HCT116 (cell line): ENCODE data around the gene CTCF. TPM values are rescaled to one million over a fixed set of nuclear protein-coding genes. Genes with fewer than 3 reads are reported as not detected.

ENCODE experiments used
- ATAC-seq: fragments of 200-7000 bp; cut with Tn5 transposase; 2 replicates; pipeline ENCODE4 v1.9.1; 2020; ENCODE audit warnings: mild to moderate bottlenecking, moderate library complexity
- BruUV-seq: library from RNA; stranded (reverse); fragments of 400-500 nt; replicated peaks from 2 replicates; lab custom pipeline; 2021; lab: Mats Ljungman, UMichigan
- CTCF ChIA-PET: fragments of 300-600 bp; sonication (Branson Sonifier 250); formaldehyde crosslinking; loops from one replicate; lab custom pipeline; 2021; ENCODE audit warnings: antibody characterized with exemption; lab: Charles Lee
- POLR2A ChIA-PET: fragments of 300-600, 350-600 bp; sonication (Branson Sonifier 250); formaldehyde crosslinking; loops from one replicate; lab custom pipeline; 2021; ENCODE audit warnings: antibody characterized with exemption; lab: Charles Lee
- RAD21 ChIA-PET, 2 experiments: fragments of 300-600 bp; sonication (Branson Sonifier 250); formaldehyde crosslinking; loops; one replicate each; lab custom pipeline; 2023; ENCODE audit warnings: low total read pairs in 2 of 2; ENCODE audit not compliant: uncharacterized antibody in 2 of 2, unreplicated experiment in 2 of 2, low non-redundant PET in 1 of 2; lab: Charles Lee
- DNase-seq: peaks from one replicate; pipeline ENCODE4 v3.0.0-alpha.2; 2010; ENCODE audit warnings: low read depth, low spot score
- H2AFZ ChIP-seq: fragments of 200-600 bp; shearing (Covaris generic), sonication (generic); 2 replicates; pipeline ENCODE4 v1.6.1; 2017; ENCODE audit warnings: low read depth, mixed run types, mixed read lengths, antibody characterized with exemption, low read length; ENCODE audit not compliant: poor library complexity, severe bottlenecking
- H3K27ac ChIP-seq: 2 replicates; pipeline ENCODE4 v1.5.1; 2012; ENCODE audit warnings: low read depth, low read length
- H3K27me3 ChIP-seq: fragments of 200-600 bp; sonication (generic); 2 replicates; pipeline ENCODE4 v1.6.1; 2016; ENCODE audit warnings: mixed run types, low read length, mixed read lengths; ENCODE audit not compliant: insufficient read depth
- H3K36me3 ChIP-seq, 2 experiments: fragments of 200-500 bp in 1 of 2; fragments of 200-600 bp in 1 of 2; sonication (Bioruptor generic) in 1 of 2; sonication (generic) in 1 of 2; 2 replicates each; pipeline versions ENCODE4 v1.5.1 to v1.6.1; 2014 to 2016; ENCODE audit warnings: low read length in 2 of 2, inconsistent platforms in 1 of 2, mixed read lengths in 1 of 2, mixed run types in 1 of 2; ENCODE audit not compliant: insufficient read depth in 2 of 2, control insufficient read depth in 1 of 2
- H3K4me1 ChIP-seq, 2 experiments: fragments of 200-600 bp in 1 of 2; sonication (generic) in 1 of 2; 2 replicates each; pipeline versions ENCODE4 v1.5.1 to v1.6.1; 2012 to 2017; ENCODE audit warnings: low read length in 2 of 2, inconsistent platforms in 1 of 2, mild to moderate bottlenecking in 1 of 2, mixed read lengths in 1 of 2, mixed run types in 1 of 2, moderate library complexity in 1 of 2; ENCODE audit not compliant: insufficient read depth in 2 of 2, control insufficient read depth in 1 of 2
- H3K4me2 ChIP-seq: fragments of 200-600 bp; sonication (generic); 2 replicates; pipeline ENCODE4 v1.6.1; 2017; ENCODE audit warnings: mixed run types, low read length, mixed read lengths
- H3K4me3 ChIP-seq, 2 experiments: fragments of 200-600 bp in 1 of 2; sonication (generic) in 1 of 2; replicated peaks in 1 of 2; 2 replicates each; pipeline ENCODE4 v1.5.1; 2011 to 2016; ENCODE audit warnings: low read length in 2 of 2, control low read depth in 1 of 2, low read depth in 1 of 2, mild to moderate bottlenecking in 1 of 2, mixed read lengths in 1 of 2, mixed run types in 1 of 2
- H3K79me2 ChIP-seq: fragments of 200-600 bp; sonication (generic); 2 replicates; pipeline ENCODE4 v1.6.1; 2017; ENCODE audit warnings: mild to moderate bottlenecking, mixed run types, low read length, moderate library complexity, mixed read lengths; ENCODE audit not compliant: insufficient read depth
- H3K9ac ChIP-seq: fragments of 200-600 bp; sonication (generic); 2 replicates; pipeline ENCODE4 v1.6.1; 2016; ENCODE audit warnings: low read length, mixed read lengths
- H3K9me2 ChIP-seq: fragments of 200-600 bp; sonication (generic), shearing (Covaris generic); 2 replicates; pipeline ENCODE4 v1.6.1; 2017; ENCODE audit warnings: mixed run types, mild to moderate bottlenecking, moderate library complexity; ENCODE audit not compliant: insufficient read depth
- H3K9me3 ChIP-seq, 2 experiments: fragments of 200-500 bp in 1 of 2; fragments of 200-600 bp in 1 of 2; sonication (Bioruptor generic) in 1 of 2; sonication (generic) in 1 of 2; 2 replicates each; pipeline ENCODE4 v1.6.1; 2014 to 2017; ENCODE audit warnings: low read length in 2 of 2, mixed read lengths in 2 of 2, inconsistent platforms in 1 of 2, low read depth in 1 of 2, mild to moderate bottlenecking in 1 of 2, mixed run types in 1 of 2, moderate library complexity in 1 of 2; ENCODE audit not compliant: control insufficient read depth in 1 of 2, insufficient read depth in 1 of 2
- H4K20me1 ChIP-seq: fragments of 200-600 bp; sonication (generic), shearing (Covaris generic); 2 replicates; pipeline ENCODE4 v1.6.1; 2017; ENCODE audit warnings: mixed run types, mild to moderate bottlenecking, moderate library complexity; ENCODE audit not compliant: insufficient read depth
- ATF3 ChIP-seq: IDR thresholded peaks from 2 replicates; pipeline ENCODE4 v1.6.1; 2012
- CEBPB ChIP-seq: IDR thresholded peaks from 2 replicates; pipeline ENCODE4 v1.6.1; 2012; ENCODE audit warnings: low read depth
- ELF1 ChIP-seq: IDR thresholded peaks from 2 replicates; pipeline ENCODE4 v1.6.1; 2012; ENCODE audit warnings: low read depth, borderline replicate concordance
- EZH2phosphoT487 ChIP-seq: fragments of 200-600 bp; IDR thresholded peaks from 2 replicates; pipeline ENCODE4 v1.6.1; 2018; ENCODE audit warnings: antibody characterized with exemption, borderline replicate concordance
- FOSL1 ChIP-seq: IDR thresholded peaks from 2 replicates; pipeline ENCODE4 v1.6.1; 2012; ENCODE audit warnings: low read depth
- JUND ChIP-seq: IDR thresholded peaks from 2 replicates; pipeline ENCODE4 v1.6.1; 2012
- MAX ChIP-seq: IDR thresholded peaks from 2 replicates; pipeline ENCODE4 v1.6.1; 2012
- POLR2A ChIP-seq: IDR thresholded peaks from 2 replicates; pipeline ENCODE4 v1.7.0; 2011; ENCODE audit warnings: borderline replicate concordance; ENCODE audit not compliant: insufficient read depth, insufficient read length; ENCODE audit errors: extremely low read depth
- RAD21 ChIP-seq: IDR thresholded peaks from 2 replicates; pipeline ENCODE4 v1.6.1; 2012; ENCODE audit warnings: low read depth, mild to moderate bottlenecking
- SP1 ChIP-seq: IDR thresholded peaks from 2 replicates; pipeline ENCODE4 v1.6.1; 2012; ENCODE audit warnings: low read depth
- YY1 ChIP-seq: IDR thresholded peaks from 2 replicates; pipeline ENCODE4 v1.6.1; 2011; ENCODE audit warnings: low read length, low read depth, moderate library complexity, mild to moderate bottlenecking; ENCODE audit not compliant: insufficient replicate concordance; ENCODE audit errors: extremely low read depth
- ZNF274 ChIP-seq: fragments of 200-500 bp; sonication (Bioruptor generic); IDR thresholded peaks from 2 replicates; pipeline ENCODE4 v1.6.1; 2014; ENCODE audit warnings: mild to moderate bottlenecking, low read depth, low read length, inconsistent platforms
- intact Hi-C: fragments of 100-400 bp; cut with micrococcal nuclease; formaldehyde crosslinking; loops from 2 replicates; pipeline ENCODE4 v1.10.0; 2022
- total RNA-seq: library from RNA; stranded (reverse); gene quantifications from one replicate; pipeline ENCODE4 v1.2.1, GENCODE V29; 2021; ENCODE audit not compliant: unreplicated experiment

Gene CTCF
- total RNA-seq, 1 experiment from 2014 or later, result 48.3 TPM

DNA sequence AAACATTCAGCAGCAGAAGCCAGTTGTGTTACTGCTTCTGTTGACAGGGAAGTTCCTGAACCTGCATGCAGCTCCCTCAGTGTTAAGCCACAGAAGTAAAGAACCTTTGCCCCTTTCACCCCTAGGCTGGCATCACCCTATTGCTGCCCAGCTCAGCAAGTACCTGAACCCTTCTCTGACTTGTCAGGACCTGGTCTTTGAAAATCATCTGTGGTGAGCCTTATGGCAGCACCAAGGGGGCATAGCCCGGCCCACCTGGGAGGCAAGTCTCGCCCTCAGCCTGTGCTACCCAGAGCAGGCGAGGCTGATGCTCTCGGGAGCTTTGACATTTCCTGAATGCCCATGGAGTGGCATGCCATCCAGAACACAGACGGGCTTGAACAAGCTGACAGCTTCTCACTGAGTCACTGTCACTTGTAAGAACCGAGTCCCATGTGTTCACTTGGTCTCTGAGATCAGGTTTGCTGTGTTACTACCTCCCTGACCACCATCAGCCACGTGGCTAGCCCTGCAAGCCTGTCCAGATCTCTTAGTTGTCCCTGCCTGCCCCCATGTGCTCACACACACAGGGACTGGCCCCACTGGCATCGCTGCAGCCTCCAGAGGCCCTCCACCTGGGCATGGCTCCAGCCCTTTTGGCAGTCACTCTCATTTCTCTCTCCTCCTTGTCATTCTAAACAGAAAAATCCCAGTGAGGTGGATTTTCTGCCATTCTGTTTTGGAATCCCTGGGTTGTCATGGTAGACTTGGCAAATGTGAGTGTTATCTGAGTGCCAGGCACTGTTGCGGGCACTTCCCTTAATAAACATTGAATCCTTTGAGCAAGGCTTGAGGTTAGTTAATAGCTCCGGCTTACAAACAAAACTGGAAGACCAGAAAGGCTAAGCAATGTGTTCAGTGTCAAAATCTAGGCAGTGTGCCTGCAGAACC is 79.7 kb downstream of the CTCF start:
- no peaks in the 10 kb centered on the region for H3K79me2 ChIP-seq
- no peaks in the 10 kb centered on the region for H3K9me3 ChIP-seq
- no peak overlapping the region for H3K4me3 ChIP-seq
- no peaks in the 10 kb centered on the region for H3K9me2 ChIP-seq
- ChIA-PET CTCF (interaction anchor here (1.0 to 1.6 kb wide), 3 partner anchors 80 to 121 kb away, joined by 3 to 5 read pairs (median 4); partner anchors contain the start of gene CTCF), RAD21 (no interaction called here), POLR2A (no interaction called here)
- BruUV-seq, result no TSS peak
- H3K4me2 ChIP-seq, result no peak overlapping the region
- ATAC-seq, result no peak
- no peak for TF ChIP-seq EZH2phosphoT487
- TF ChIP-seq CEBPB, result no peak
- TF ChIP-seq POLR2A, result no peak
- no peak for TF ChIP-seq ZNF274
- TF ChIP-seq FOSL1, result no peak
- TF ChIP-seq RAD21, result peak; percentile 15; the same call in 1 of the 2 replicates
- intact Hi-C loops, result no loop called here
- H2AFZ ChIP-seq, result no peak overlapping the region
- H3K4me1 ChIP-seq, result peaks cover 0 to 4% of the 10 kb centered on the region in 2 experiments; a peak in 1 of 4 replicates
- H3K9ac ChIP-seq, result no peak overlapping the region
- H3K27ac ChIP-seq, result no peak overlapping the region
- DNase-seq, result no peak
- no peaks in the 10 kb centered on the region for H3K27me3 ChIP-seq
- H3K36me3 ChIP-seq, result peaks cover 12 to 20% of the 10 kb centered on the region in 2 experiments; a peak in 3 of 4 replicates
- H4K20me1 ChIP-seq, result no peaks in the 10 kb centered on the region

- H3K79me2 ChIP-seq, result no peaks in the 10 kb centered on the region
- ATAC-seq (no peak), DNase-seq (no peak)
- 0 out of 4 replicates have a peak, but pooled peaks cover 0 to 2% of the 10 kb centered on the region in 2 experiments for H3K36me3 ChIP-seq
- H3K4me1 ChIP-seq, result peaks cover 0 to 8% of the 10 kb centered on the region in 2 experiments; a peak in 1 of 4 replicates
- no peak overlapping the region for H3K4me3 ChIP-seq
- RAD21 ChIA-PET, result interaction anchor here (0.7 to 1.0 kb wide), 2 partner anchors 81 to 123 kb away, joined by 3 read pairs; partner anchors contain the start of gene CTCF (in 1 of the 2)
- H3K9me2 ChIP-seq, result no peaks in the 10 kb centered on the region
- no TSS peak for BruUV-seq
- intact Hi-C loops, result loop anchor here (1.0 kb wide), 2 partner anchors 97 to 123 kb away; no protein-coding TSS in a partner anchor
- H3K9me3 ChIP-seq, result no peaks in the 10 kb centered on the region
- no peak overlapping the region for H3K4me2 ChIP-seq
- TF ChIP-seq EZH2phosphoT487, result no peak
- no peak for TF ChIP-seq MAX
- TF ChIP-seq SP1, result no peak
- TF ChIP-seq YY1, result no peak
- TF ChIP-seq ELF1, result no peak
- TF ChIP-seq ZNF274, result no peak
- TF ChIP-seq RAD21, result no peak
- no peak for TF ChIP-seq ATF3
- no peak for TF ChIP-seq JUND
- TF ChIP-seq FOSL1, result no peak
- no peak for TF ChIP-seq POLR2A
- TF ChIP-seq, all 23 proteins: peak for 0
- Histone ChIP-seq H4K20me1 (no peaks in the 10 kb centered on the region), H2AFZ (no peak overlapping the region), H3K27ac (no peak overlapping the region), H3K27me3 (no peaks in the 10 kb centered on the region), H3K9ac (no peak overlapping the region)
- POLR2A ChIA-PET, result no interaction called here
- CTCF ChIA-PET, result interaction anchor here (1.6 to 2.7 kb wide), 2 partner anchors 82 to 123 kb away, joined by 5 to 22 read pairs; partner anchors contain the start of gene CTCF
These were observed 81.7 kb downstream of the CTCF start for GRCh38 chr16:67644038-67644437.
